ENCODE data around the gene EGR4.

Gene EGR4

GRCh38 chr2:73250872-73251846 is 42.2 kb downstream of the EGR4 start:
- no peak for DNase-seq

GRCh38 chr2:73249636-73250035 is 43.7 kb downstream of the EGR4 start:
- no peak for DNase-seq

- no peak for DNase-seq
Measured at GRCh38 chr2:73246850-73247249, 46.5 kb downstream of the EGR4 start.

GRCh38 chr2:73244580-73244979 is 48.8 kb downstream of the EGR4 start:
- DNase-seq, result no peak

GRCh38 chr2:73243884-73244570 is 49.3 kb downstream of the EGR4 start:
- no peak for DNase-seq

Data from hypothalamus (tissue), 51 donors.